BJ (cell line): ENCODE results near the gene B3GNT5. TPM values are rescaled to one million over a fixed set of nuclear protein-coding genes. Genes with fewer than 3 reads are reported as not detected.

Experiments used
- CTCF ChIA-PET: fragments of 350-600 bp; formaldehyde crosslinking; extraction: SDS; loops from one replicate; lab custom pipeline; 2021; ENCODE audit warnings: antibody characterized with exemption, inconsistent platforms; lab: Yijun Ruan, JAX
- POLR2A ChIA-PET: fragments of 300-600 bp; sonication (Branson Sonifier 250); formaldehyde crosslinking; extraction: SDS; loops from one replicate; lab custom pipeline; 2021; ENCODE audit warnings: antibody characterized with exemption; lab: Charles Lee
- DNase-seq: peaks from one replicate; pipeline ENCODE4 v3.0.0-alpha.2; 2011; ENCODE audit warnings: low read depth
- H3K27me3 ChIP-seq: 2 replicates; pipeline ENCODE4 v1.6.0; 2011; ENCODE audit warnings: low read length; ENCODE audit not compliant: control insufficient read depth, insufficient read depth
- H3K36me3 ChIP-seq: 2 replicates; pipeline ENCODE4 v1.5.1; 2011; ENCODE audit warnings: low read length; ENCODE audit not compliant: control insufficient read depth, insufficient read depth
- H3K4me3 ChIP-seq: 2 replicates; pipeline ENCODE4 v1.5.1; 2011; ENCODE audit warnings: low read depth, mild to moderate bottlenecking, control low read depth, low read length
- CTCF ChIP-seq: IDR thresholded peaks from 2 replicates; pipeline ENCODE4 v1.5.1; 2011; ENCODE audit warnings: low read depth, mild to moderate bottlenecking, control low read depth, inconsistent platforms, low read length, moderate library complexity; ENCODE audit not compliant: insufficient read depth
- polyA plus RNA-seq: library from polyadenylated mRNA; depleted of rRNA; stranded (reverse); fragments of >200 nt; gene quantifications from 2 replicates; pipeline ENCODE4 v1.2.3, GENCODE V29; 2011; rRNA removed
- small RNA-seq: library from RNA; depleted of rRNA; stranded (forward); fragments of <200 nt; gene quantifications from one replicate; pipeline ENCODE3, GENCODE V24; 2012; ENCODE audit warnings: low replicate concordance, low read depth; ENCODE audit not compliant: insufficient read length

Gene B3GNT5
- polyA plus RNA-seq, 1 experiment: 0.27 TPM

GRCh38 chr3:183315739-183316138 is 62.7 kb downstream of the B3GNT5 start:
- Histone ChIP-seq H3K36me3 (no peaks in the 10 kb centered on the region), H3K4me3 (no peak overlapping the region), H3K27me3 (no peaks in the 10 kb centered on the region)
- ChIA-PET POLR2A (no interaction called here), CTCF (no interaction called here)
- no peak for DNase-seq
- TF ChIP-seq CTCF: no peak

GRCh38 chr3:183317271-183317670 is 64.2 kb downstream of the B3GNT5 start:
- POLR2A ChIA-PET: no interaction called here
- Histone ChIP-seq H3K27me3 (no peaks in the 10 kb centered on the region), H3K4me3 (no peak overlapping the region), H3K36me3 (no peaks in the 10 kb centered on the region)
- no peak for DNase-seq
- CTCF ChIA-PET: no interaction called here
- TF ChIP-seq CTCF: no peak

GRCh38 chr3:183317886-183318865 is 65.1 kb downstream of the B3GNT5 start:
- ChIA-PET POLR2A (no interaction called here), CTCF (no interaction called here)
- DNase-seq: no peak
- TF ChIP-seq CTCF: no peak
- H3K27me3 ChIP-seq: no peaks in the 10 kb centered on the region
- no peak overlapping the region for H3K4me3 ChIP-seq
- H3K36me3 ChIP-seq: no peaks in the 10 kb centered on the region

GRCh38 chr3:183318877-183319276 is 65.8 kb downstream of the B3GNT5 start:
- POLR2A ChIA-PET: no interaction called here
- H3K36me3 ChIP-seq: no peaks in the 10 kb centered on the region
- DNase-seq: no peak
- no peak for TF ChIP-seq CTCF
- no peaks in the 10 kb centered on the region for H3K27me3 ChIP-seq
- H3K4me3 ChIP-seq: no peak overlapping the region
- CTCF ChIA-PET: no interaction called here

GRCh38 chr3:183319371-183319770 is 66.3 kb downstream of the B3GNT5 start:
- DNase-seq: no peak
- ChIA-PET POLR2A (no interaction called here), CTCF (no interaction called here)
- Histone ChIP-seq H3K27me3 (no peaks in the 10 kb centered on the region), H3K36me3 (no peaks in the 10 kb centered on the region), H3K4me3 (no peak overlapping the region)
- TF ChIP-seq CTCF: no peak

Small RNA genes lying within 50 kb of the gene (small RNA-seq; reads per million reads assigned to genes)
- gene RNA5SP151: not detected

Other genes starting within 250 kb of the B3GNT5 start
- 12.5 and 16.7 TPM in 2 replicates for gene MCCC1, start 153.8 kb upstream of the B3GNT5 start, polyA plus RNA-seq
- 0.16 and 0.54 TPM in 2 replicates for gene LAMP3, start 90.5 kb upstream of the B3GNT5 start, polyA plus RNA-seq
- gene MCF2L2, start 175.4 kb downstream of the B3GNT5 start, polyA plus RNA-seq: 0.05 and 0.11 TPM in 2 replicates